GM18520 (cell line): Measurements from ENCODE around the gene SLCO2A1.
A peak's percentile ranks its signal among the peaks of the same experiment; 100 is the strongest.

Experiments
- ATAC-seq: cut with Tn5 transposase; IDR thresholded peaks from one replicate; pipeline ENCODE4 v1.9.1; 2021; ENCODE audit not compliant: unreplicated experiment

SLCO2A1 gene

GRCh38 chr3:133886031-133886722 is 143.5 kb downstream of the SLCO2A1 start:
- no peak for ATAC-seq

GRCh38 chr3:133884887-133885711 is 144.6 kb downstream of the SLCO2A1 start:
- no peak for ATAC-seq

- no peak for ATAC-seq
These were observed 145.5 kb downstream of the SLCO2A1 start for GRCh38 chr3:133884054-133884886.

- ATAC-seq = no peak
These were observed 146.1 kb downstream of the SLCO2A1 start for GRCh38 chr3:133883641-133884040.

GRCh38 chr3:133882986-133883586 is 146.6 kb downstream of the SLCO2A1 start:
- ATAC-seq = no peak

GRCh38 chr3:133881939-133882825 is 147.5 kb downstream of the SLCO2A1 start:
- ATAC-seq = no peak

GRCh38 chr3:133881492-133881891 is 148.2 kb downstream of the SLCO2A1 start:
- ATAC-seq = no peak

GRCh38 chr3:133880886-133881455 is 148.8 kb downstream of the SLCO2A1 start:
- ATAC-seq = no peak

GRCh38 chr3:133880287-133880686 is 149.4 kb downstream of the SLCO2A1 start:
- ATAC-seq = peak; percentile 43

GRCh38 chr3:133878518-133878917 is 151.2 kb downstream of the SLCO2A1 start:
- ATAC-seq = no peak
